C1 segment of cervical spinal cord (tissue), 14 donors: Measurements from ENCODE around the gene RUFY4.

Source experiments
- DNase-seq, 14 donors: peaks; one replicate each; lab custom pipeline; 2025; lab: John Stamatoyannopoulos, UW

The RUFY4 gene

DNA sequence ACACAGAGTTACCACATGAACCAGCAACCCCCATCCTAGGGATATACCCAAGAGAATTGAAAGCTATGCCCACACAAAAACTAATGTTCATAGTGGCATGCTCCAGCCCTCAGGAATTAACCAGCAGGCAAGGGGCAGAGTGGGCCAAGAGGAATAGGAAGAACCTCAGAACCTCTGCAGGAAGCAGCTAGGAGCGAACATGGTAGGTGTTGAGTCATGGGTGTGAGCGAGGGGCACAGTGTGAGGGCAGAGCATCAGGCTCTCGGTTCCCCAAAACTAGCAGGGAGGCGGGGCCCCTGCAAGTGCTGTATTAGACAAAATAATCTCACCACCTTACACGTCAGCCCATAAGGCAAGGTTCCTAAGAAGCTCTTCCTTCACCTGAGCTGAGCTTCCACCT, 5.6 kb upstream of the RUFY4 start:
- DNase-seq: no peak

- DNase-seq: no peak
Observed at GRCh38 chr2:218063896-218064295, 5.2 kb upstream of the RUFY4 start.

- no peak for DNase-seq
Observed at GRCh38 chr2:218065239-218066006, 3.6 kb upstream of the RUFY4 start.

GRCh38 chr2:218066926-218067515, 2.0 kb upstream of the RUFY4 start:
- DNase-seq: no peak

DNA sequence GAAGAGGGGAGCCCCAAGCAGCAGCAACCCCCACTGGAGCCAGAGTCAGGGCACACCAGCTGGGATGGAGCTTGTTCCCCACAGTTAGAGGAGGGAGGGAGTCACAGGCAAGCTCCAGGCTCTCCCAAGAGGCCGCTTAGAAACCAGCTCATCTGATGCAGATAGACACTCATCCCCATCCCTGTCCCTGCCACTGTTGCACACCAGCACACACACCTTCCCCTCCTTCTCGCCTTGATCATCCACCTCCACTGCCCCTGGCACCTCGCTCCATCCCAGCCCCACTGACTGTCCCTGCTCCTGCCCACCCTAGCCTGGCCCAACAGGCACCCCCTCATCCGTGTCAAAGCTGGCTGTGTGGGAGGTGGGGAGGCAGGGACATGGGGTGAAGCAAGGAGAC, 1.5 kb upstream of the RUFY4 start:
- DNase-seq: no peak

DNA sequence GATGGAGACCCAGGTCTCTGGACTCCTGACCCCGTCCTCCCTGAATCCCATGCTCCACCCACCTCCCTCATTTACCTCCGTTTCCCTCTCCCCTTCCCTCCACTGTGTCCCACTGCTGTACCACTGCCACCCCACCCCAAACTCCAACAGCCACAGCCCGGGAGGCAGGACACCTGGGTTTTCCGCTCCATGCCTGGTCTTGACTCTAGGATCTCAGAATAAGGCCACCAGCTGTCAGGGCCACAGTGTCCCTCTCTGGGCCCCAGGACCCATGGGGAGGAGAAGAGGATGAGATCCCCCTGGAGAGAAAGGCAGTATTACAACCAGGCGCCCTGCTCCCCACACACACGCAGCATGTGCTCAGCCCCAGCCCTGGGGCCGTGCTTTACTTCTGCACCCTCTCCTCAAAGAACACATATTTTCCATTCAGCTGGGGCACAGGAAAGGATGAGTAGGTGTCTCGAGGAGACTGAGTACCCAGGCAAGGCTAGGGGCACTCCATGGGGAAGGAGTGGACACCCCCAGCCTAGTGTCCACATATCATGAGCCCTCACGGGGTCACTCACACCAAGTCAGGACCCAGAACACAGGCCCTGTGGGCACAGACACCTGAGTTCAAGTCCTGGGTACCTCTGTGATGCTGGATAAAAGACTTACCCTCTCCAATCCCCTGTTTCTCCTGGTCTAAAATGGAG, 700 bp downstream of the RUFY4 start:
- no peak for DNase-seq

DNA sequence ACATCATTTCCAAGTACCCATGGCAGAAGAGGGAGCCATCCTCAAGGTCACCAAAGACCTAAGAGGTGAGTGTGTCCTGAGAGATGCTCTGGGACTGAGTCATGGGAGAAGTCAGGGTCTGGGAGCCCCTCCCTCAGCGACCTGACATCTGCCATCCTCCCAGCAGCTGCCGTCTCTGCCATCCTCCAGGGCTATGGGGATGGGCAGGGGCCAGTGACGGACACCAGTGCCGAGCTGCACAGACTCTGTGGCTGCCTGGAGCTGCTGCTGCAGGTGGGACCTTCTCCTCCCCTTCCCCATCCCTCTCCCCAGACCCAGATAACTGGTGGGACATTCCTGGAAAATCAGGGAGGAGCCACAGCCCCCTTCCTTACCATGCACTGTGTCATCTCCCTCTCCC, 1.5 kb downstream of the RUFY4 start:
- DNase-seq: no peak

GRCh38 chr2:218071218-218071937, 2.3 kb downstream of the RUFY4 start:
- DNase-seq: no peak

GRCh38 chr2:218072002-218072401, 2.9 kb downstream of the RUFY4 start:
- no peak for DNase-seq

DNA sequence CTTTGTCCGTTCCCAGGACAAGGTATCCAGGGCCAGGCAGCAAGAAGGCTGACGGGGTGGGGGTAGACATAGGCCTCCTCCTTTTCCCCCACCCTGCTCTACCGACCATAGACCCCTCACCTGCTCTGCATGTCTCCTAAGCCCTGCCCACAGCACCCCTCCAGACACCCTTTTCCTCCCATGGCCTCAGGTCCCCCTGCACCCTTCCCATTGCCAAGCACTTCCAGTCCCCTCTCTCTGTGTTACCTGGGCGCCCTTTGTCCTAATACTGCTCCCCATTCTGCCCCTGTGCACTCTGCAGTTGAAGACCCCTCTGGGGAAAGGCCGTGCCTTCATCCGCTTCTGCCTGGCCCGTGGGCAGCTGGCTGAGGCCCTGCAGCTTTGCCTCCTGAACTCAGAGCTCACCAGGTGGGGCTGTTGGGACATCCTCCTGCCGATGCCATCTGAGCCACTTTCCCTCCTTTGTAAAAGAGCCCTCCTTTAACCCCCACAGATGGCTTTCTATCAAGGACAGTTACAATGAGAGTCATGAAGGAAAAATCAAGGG, 3.5 kb downstream of the RUFY4 start:
- no peak for DNase-seq

DNA sequence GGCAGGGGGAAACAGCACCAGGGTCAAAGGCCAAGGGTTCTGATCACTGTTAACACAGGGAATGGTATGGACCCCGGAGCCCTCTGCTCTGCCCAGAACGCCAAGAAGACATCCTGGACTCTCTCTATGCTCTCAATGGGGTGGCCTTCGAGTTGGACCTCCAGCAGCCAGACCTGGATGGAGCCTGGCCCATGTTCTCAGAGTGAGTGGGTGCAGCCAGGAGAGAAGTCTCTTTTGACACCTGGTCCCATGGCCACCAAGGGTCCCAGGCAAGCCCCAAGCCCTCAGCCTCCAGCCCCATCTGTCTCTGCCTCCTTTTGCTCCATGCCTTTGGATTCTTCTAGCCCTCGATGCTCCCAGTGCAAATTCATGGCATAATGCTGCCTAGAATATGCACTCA, 4.1 kb downstream of the RUFY4 start:
- DNase-seq: no peak

DNA sequence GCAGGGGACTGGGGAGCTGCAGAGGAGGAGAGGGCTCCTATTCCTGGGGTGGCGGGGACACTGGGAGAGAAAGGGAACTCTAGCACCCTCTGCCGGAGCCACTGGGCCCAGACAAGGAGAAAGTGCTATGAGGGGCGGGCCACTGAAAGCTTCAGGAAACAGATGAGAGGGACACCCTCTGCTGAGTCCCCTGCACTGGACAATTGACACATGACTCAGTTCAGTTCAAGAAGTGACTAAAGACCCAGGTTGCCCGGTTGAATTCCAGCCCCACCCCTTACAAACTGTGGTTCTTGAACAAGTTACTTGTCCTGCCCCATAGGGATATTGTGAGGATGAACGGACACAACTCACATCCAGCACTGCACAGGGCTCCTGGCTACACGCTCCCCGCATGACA, 5.0 kb downstream of the RUFY4 start:
- no peak for DNase-seq

DNA sequence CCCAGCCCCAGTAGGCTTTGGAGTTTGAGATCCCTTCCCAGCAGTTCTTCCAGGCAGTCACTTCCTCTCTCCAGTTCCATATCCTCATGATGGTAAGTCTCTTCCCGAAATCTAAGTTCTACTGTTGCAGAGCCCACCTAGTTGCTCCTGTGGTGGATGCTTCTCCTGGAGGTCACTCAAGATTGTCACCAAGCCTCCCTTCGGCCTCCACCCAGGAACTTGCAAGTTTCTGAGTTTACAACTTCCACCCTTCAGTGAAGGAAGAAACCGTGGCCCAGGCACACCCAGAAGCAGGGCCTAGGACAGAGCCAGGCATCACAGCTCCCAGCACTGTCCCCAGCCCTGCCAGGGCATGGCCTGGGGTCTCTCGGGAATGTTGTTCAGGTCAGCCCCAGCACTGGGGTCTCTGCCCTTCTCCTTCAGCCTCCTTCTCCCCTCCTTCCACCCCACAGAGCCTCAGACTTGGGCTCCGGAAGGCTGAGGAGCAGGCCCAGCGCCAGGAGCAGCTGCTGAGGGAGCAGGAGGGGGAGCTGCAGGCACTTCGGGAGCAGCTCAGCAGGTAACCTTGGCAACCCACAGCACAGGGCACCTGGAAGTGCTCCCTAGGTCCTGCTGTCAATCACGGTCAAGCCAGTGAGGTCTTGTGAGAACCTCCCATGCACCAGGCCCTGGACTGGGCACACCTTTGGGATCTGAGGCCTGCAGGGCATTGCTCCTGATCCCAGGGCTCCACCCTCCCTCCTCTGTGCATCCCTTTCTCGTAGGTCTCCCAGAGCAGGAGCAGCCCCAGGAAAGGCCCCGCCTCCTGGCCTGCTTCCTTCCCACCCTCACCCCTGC, 7.1 kb downstream of the RUFY4 start:
- DNase-seq: no peak

DNA sequence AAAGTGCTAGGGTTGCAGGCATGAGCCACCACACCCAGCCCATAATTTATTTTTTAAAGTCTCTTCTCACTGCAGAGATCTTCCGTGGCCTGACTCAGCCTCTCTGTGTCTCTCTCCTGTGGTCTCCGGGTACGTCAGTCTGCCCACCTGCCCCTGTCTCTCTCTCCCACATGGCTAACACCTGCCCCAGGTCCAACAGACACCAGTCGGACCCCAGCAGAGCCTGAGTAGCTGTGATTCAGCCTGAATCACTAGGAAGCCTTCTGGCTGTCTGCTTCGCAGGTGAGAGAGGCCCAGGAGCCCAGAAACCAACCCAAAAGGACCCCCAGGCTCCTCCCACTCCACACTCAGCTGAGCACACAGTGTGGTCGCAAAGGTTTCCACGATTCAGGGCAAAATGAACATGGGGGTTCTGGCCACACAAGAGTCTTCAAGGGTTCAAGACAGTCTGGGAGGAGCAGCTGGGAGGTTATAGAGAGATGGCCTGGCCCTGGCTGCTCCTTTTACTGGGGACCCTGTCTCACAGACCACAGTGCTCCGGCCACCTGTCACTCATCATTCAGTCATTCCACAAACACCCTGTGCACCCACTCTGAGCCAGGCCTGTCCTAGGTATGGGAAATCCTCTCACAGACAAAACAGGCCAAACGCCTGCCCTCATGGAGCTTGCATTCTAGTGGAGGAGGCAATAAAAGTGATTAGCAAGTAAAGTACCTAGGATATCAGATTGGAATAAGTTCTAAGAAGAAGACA, 8.6 kb downstream of the RUFY4 start:
- no peak for DNase-seq

- no peak for DNase-seq
Observed at GRCh38 chr2:218079943-218080913, 11.2 kb downstream of the RUFY4 start.

- no peak for DNase-seq
Observed at GRCh38 chr2:218081063-218081462, 12.0 kb downstream of the RUFY4 start.

DNA sequence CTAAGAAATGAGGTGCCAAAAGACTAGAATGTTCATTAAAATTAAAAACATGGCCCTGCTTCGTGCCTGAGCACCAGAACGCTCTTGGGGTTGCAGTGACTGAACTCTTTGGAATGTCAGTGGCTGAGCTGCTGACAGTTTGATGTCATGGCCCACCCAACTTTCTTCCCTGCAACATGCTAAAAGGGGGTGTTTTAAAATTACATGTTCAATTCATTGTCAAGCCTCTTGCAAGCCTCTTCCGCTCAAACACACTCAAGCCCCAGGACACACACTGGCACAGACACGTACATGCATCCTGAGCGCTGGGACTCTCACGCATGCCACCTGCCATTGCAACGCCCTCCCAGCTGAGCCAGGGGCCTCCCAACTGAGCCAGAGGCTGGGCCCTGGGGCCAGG, 12.6 kb downstream of the RUFY4 start:
- no peak for DNase-seq

- no peak for DNase-seq
Observed at GRCh38 chr2:218082586-218083351, 13.7 kb downstream of the RUFY4 start.

DNA sequence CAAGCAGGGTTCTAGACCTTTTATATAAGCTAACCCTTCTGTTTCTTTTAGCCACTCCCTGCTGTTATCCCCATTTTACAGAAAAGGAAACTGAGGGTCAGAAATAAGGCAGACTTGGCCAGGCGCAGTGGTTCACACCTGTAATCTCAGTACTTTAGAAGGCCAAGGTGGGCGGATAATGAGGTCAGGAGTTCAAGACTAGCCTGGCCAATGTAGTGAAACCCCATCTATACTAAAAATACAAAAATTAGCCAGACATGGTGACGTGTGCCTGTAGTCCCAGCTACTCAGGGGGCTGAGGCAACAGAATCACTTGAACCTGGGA, 14.3 kb downstream of the RUFY4 start:
- DNase-seq: no peak
